CD4-positive, alpha-beta T cell (primary cell): ENCODE results near the gene HRG. TPM values are rescaled to one million over a fixed set of nuclear protein-coding genes. Genes with fewer than 3 reads are reported as not detected.

Experiments
- ATAC-seq: fragments of 200-7000 bp; cut with Tn5 transposase; one replicate; pipeline ENCODE4 v1.10.0; 2022; ENCODE audit warnings: mild to moderate bottlenecking; ENCODE audit not compliant: poor library complexity
- CTCF ChIA-PET: fragments of 350-600 bp; sonication (Branson Sonifier 250); formaldehyde crosslinking; loops from one replicate; lab custom pipeline; 2021; ENCODE audit warnings: antibody characterized with exemption, inconsistent platforms; lab: Charles Lee
- POLR2A ChIA-PET: fragments of 350-600 bp; sonication (Branson Sonifier 250); formaldehyde crosslinking; loops from one replicate; lab custom pipeline; 2021; ENCODE audit warnings: antibody characterized with exemption, inconsistent platforms; lab: Charles Lee
- DNase-seq, 14 experiments: peaks; one replicate each; pipeline ENCODE4 v3.0.0-alpha.2; 2013 to 2020; ENCODE audit warnings: mixed read lengths in 2 of 14
- H3K27ac ChIP-seq, 2 donors: one replicate each; pipeline versions ENCODE4 v1.5.1 to v1.7.0; 2013; ENCODE audit warnings: low read length in 2 of 2, low read depth in 1 of 2, mild to moderate bottlenecking in 1 of 2
- H3K27me3 ChIP-seq, 2 experiments: 1 replicate in 1 of 2; 2 replicates in 1 of 2; pipeline versions ENCODE4 v1.6.1 to v1.7.0; 2013; ENCODE audit warnings: low read length in 2 of 2, control low read depth in 1 of 2, mild to moderate bottlenecking in 1 of 2, moderate library complexity in 1 of 2; ENCODE audit not compliant: insufficient read depth in 2 of 2, control insufficient read depth in 1 of 2
- H3K36me3 ChIP-seq: one replicate; pipeline ENCODE4 v1.6.1; 2013; ENCODE audit warnings: low read length, control low read depth; ENCODE audit not compliant: insufficient read depth
- H3K4me1 ChIP-seq: one replicate; pipeline ENCODE4 v1.6.1; 2013; ENCODE audit warnings: low read length, control low read depth; ENCODE audit not compliant: insufficient read depth
- H3K4me3 ChIP-seq: one replicate; pipeline ENCODE4 v1.5.1; 2013; ENCODE audit warnings: mild to moderate bottlenecking, low read length, moderate library complexity
- H3K9me3 ChIP-seq, 2 experiments: 1 replicate in 1 of 2; 2 replicates in 1 of 2; pipeline versions ENCODE4 v1.6.1 to v1.7.0; 2013; ENCODE audit warnings: low read length in 2 of 2, mild to moderate bottlenecking in 2 of 2, control low read depth in 1 of 2, moderate library complexity in 1 of 2; ENCODE audit not compliant: control insufficient read depth in 1 of 2, insufficient read depth in 1 of 2
- H3K27ac Mint-ChIP-seq: one replicate; pipeline ENCODE4 v1.8.0; 2020; ENCODE audit warnings: mixed read lengths
- H3K27me3 Mint-ChIP-seq: one replicate; pipeline ENCODE4 v1.8.0; 2021; ENCODE audit warnings: mixed read lengths
- H3K36me3 Mint-ChIP-seq: one replicate; pipeline ENCODE4 v1.8.0; 2021; ENCODE audit warnings: low read depth, mixed read lengths
- H3K4me1 Mint-ChIP-seq: one replicate; pipeline ENCODE4 v1.8.0; 2021; ENCODE audit warnings: low read depth, mixed read lengths
- H3K4me3 Mint-ChIP-seq: one replicate; pipeline ENCODE4 v1.8.0; 2020; ENCODE audit warnings: mild to moderate bottlenecking, mixed read lengths
- H3K9me3 Mint-ChIP-seq: one replicate; pipeline ENCODE4 v1.8.0; 2020; ENCODE audit warnings: mixed read lengths
- CTCF ChIP-seq: fragments of 200-600 bp; IDR thresholded peaks from one replicate; pipeline ENCODE4 v1.8.0; 2022; ENCODE audit warnings: antibody characterized with exemption, mild to moderate bottlenecking
- intact Hi-C, 2 experiments: fragments of 100-400 bp; cut with DNase I in 1 of 2; cut with micrococcal nuclease in 1 of 2; formaldehyde crosslinking; loops; one replicate each; pipeline versions ENCODE4 v1.15.1 to v1.9.0; 2023 to 2025; cut with DNase I, micrococcal nuclease
- total RNA-seq, 174 experiments: library from RNA in 2 of 174; stranded (reverse) in 2 of 174; gene quantifications; one replicate each; pipeline ENCODE4 v1.2.3 and lab custom pipeline; 2021 to 2026

Gene HRG
- total RNA-seq, 2 experiments from 2014 or later = not detected

- ChIA-PET CTCF (no interaction called here), POLR2A (no interaction called here)
- Mint-ChIP-seq H3K27ac (no peak overlapping the region), H3K36me3 (no peaks in the 10 kb centered on the region), H3K9me3 (no peaks in the 10 kb centered on the region), H3K4me3 (no peak overlapping the region), H3K27me3 (peaks cover 36% of the 10 kb centered on the region), H3K4me1 (no peaks in the 10 kb centered on the region)
- no peak for TF ChIP-seq CTCF
- ATAC-seq (no peak), DNase-seq (no peak)
- intact Hi-C loops = no loop called here
- Histone ChIP-seq H3K9me3 (no peaks in the 10 kb centered on the region), H3K4me1 (no peaks in the 10 kb centered on the region), H3K4me3 (no peak overlapping the region), H3K27me3 (peaks cover 0 to 5% of the 10 kb centered on the region in 2 experiments), H3K27ac (no peak overlapping the region), H3K36me3 (no peaks in the 10 kb centered on the region)
These were observed 24.9 kb upstream of the HRG start for GRCh38 chr3:186640929-186641328.

GRCh38 chr3:186642014-186642413 is 23.8 kb upstream of the HRG start:
- no peak overlapping the region for H3K27ac ChIP-seq
- ATAC-seq (no peak), DNase-seq (no peak)
- intact Hi-C loops = no loop called here
- Mint-ChIP-seq H3K27me3 (peaks cover 33% of the 10 kb centered on the region), H3K9me3 (no peaks in the 10 kb centered on the region), H3K27ac (no peak overlapping the region), H3K36me3 (no peaks in the 10 kb centered on the region), H3K4me3 (no peak overlapping the region), H3K4me1 (no peaks in the 10 kb centered on the region)
- POLR2A ChIA-PET = no interaction called here
- CTCF ChIA-PET = no interaction called here
- no peak for TF ChIP-seq CTCF
- peaks cover 0 to 3% of the 10 kb centered on the region in 2 experiments for H3K27me3 ChIP-seq
- H3K36me3 ChIP-seq = no peaks in the 10 kb centered on the region
- H3K9me3 ChIP-seq = no peaks in the 10 kb centered on the region
- H3K4me3 ChIP-seq = no peak overlapping the region
- H3K4me1 ChIP-seq = no peaks in the 10 kb centered on the region

- no peaks in the 10 kb centered on the region for H3K9me3 Mint-ChIP-seq
- H3K36me3 Mint-ChIP-seq = no peaks in the 10 kb centered on the region
- Histone ChIP-seq H3K9me3 (no peaks in the 10 kb centered on the region), H3K36me3 (no peaks in the 10 kb centered on the region), H3K4me3 (no peak overlapping the region), H3K4me1 (no peaks in the 10 kb centered on the region), H3K27ac (no peak overlapping the region), H3K27me3 (peaks cover 0 to 3% of the 10 kb centered on the region in 2 experiments)
- H3K4me3 Mint-ChIP-seq = no peak overlapping the region
- ChIA-PET CTCF (no interaction called here), POLR2A (no interaction called here)
- TF ChIP-seq CTCF = no peak
- no peaks in the 10 kb centered on the region for H3K4me1 Mint-ChIP-seq
- DNase-seq = peak in 1 of 14 experiments; percentile 5
- ATAC-seq = no peak
- intact Hi-C loops = no loop called here
- no peak overlapping the region for H3K27ac Mint-ChIP-seq
- H3K27me3 Mint-ChIP-seq = peaks cover 24% of the 10 kb centered on the region
These were observed 22.3 kb upstream of the HRG start for GRCh38 chr3:186643493-186643892.
